Muscle layer of colon (tissue), 2 donors: ENCODE results near the gene PHYHD1.
A peak's percentile ranks its signal among the peaks of the same experiment; 100 is the strongest.

Experiments
- H3K27ac ChIP-seq: one replicate; pipeline ENCODE4 v1.7.0; 2013; ENCODE audit warnings: low read depth, mild to moderate bottlenecking, low read length, moderate library complexity
- H3K27me3 ChIP-seq, 2 donors: one replicate each; pipeline ENCODE4 v1.7.0; 2013; ENCODE audit warnings: low read length in 2 of 2, mild to moderate bottlenecking in 2 of 2; ENCODE audit not compliant: insufficient read depth in 2 of 2, control insufficient read depth in 1 of 2
- H3K36me3 ChIP-seq: one replicate; pipeline ENCODE4 v1.7.0; 2013; ENCODE audit warnings: mild to moderate bottlenecking, low read length; ENCODE audit not compliant: insufficient read depth
- H3K4me1 ChIP-seq: one replicate; pipeline ENCODE4 v1.7.0; 2013; ENCODE audit warnings: mild to moderate bottlenecking, low read length; ENCODE audit not compliant: insufficient read depth
- H3K4me3 ChIP-seq, 2 donors: one replicate each; pipeline ENCODE4 v1.7.0; 2013; ENCODE audit warnings: low read length in 2 of 2, low read depth in 1 of 2, mild to moderate bottlenecking in 1 of 2, moderate library complexity in 1 of 2
- H3K9ac ChIP-seq: one replicate; pipeline ENCODE4 v1.7.0; 2013; ENCODE audit warnings: low read length
- H3K9me3 ChIP-seq: one replicate; pipeline ENCODE4 v1.7.0; 2013; ENCODE audit warnings: mild to moderate bottlenecking, low read length
- donor health status: abdominal sarcoma.
- donor health status: Adenocarcinoma of cecum.

Gene PHYHD1

GRCh38 chr9:128920381-128921058 lies at the start of gene PHYHD1:
Gene PHYHD1 (plus strand): TSS chr9:128920982. CDS start chr9:128922324, 1,342 bp downstream.
- no peaks in the 10 kb centered on the region for H3K27me3 ChIP-seq
- peak within 1 kb of the TSS; percentile 77 for H3K27ac ChIP-seq
- peaks cover 18% of the 10 kb centered on the region for H3K36me3 ChIP-seq
- H3K4me3 ChIP-seq, result peak within 1 kb of the TSS; percentile 47 to 68
- H3K4me1 ChIP-seq, result peaks cover 43% of the 10 kb centered on the region
- H3K9ac ChIP-seq, result peak within 1 kb of the TSS; percentile 57
- no peaks in the 10 kb centered on the region for H3K9me3 ChIP-seq

GRCh38 chr9:128877852-128878251 lies 42.9 kb upstream of the PHYHD1 start:
- no peak overlapping the region for H3K27ac ChIP-seq
- H3K4me3 ChIP-seq, result no peak overlapping the region
- H3K27me3 ChIP-seq, result no peaks in the 10 kb centered on the region
- H3K9me3 ChIP-seq, result no peaks in the 10 kb centered on the region
- no peak overlapping the region for H3K9ac ChIP-seq
- H3K4me1 ChIP-seq, result no peaks in the 10 kb centered on the region
- no peaks in the 10 kb centered on the region for H3K36me3 ChIP-seq

- H3K4me1 ChIP-seq, result peaks cover 33% of the 10 kb centered on the region
- peak within 1 kb of the TSS; percentile 100 for H3K9ac ChIP-seq
- H3K27ac ChIP-seq, result peak within 1 kb of the TSS; percentile 89
- H3K36me3 ChIP-seq, result peaks cover 12% of the 10 kb centered on the region
- peak within 1 kb of the TSS; percentile 82 to 99 for H3K4me3 ChIP-seq
- no peaks in the 10 kb centered on the region for H3K9me3 ChIP-seq
- H3K27me3 ChIP-seq, result no peaks in the 10 kb centered on the region
Observed at GRCh38 chr9:128881884-128882676, 38.7 kb upstream of the PHYHD1 start, which contains the start of the genes KYAT1 and LRRC8A. Gene KYAT1 (minus strand): TSS chr9:128881950. CDS start chr9:128845405, 36,545 bp downstream. Gene LRRC8A (plus strand): TSS chr9:128882133. CDS start chr9:128907165, 25,032 bp downstream.

- H3K27ac ChIP-seq, result peak overlapping the region; percentile 89
- H3K4me1 ChIP-seq, result peaks cover 35% of the 10 kb centered on the region
- H3K9me3 ChIP-seq, result no peaks in the 10 kb centered on the region
- no peaks in the 10 kb centered on the region for H3K27me3 ChIP-seq
- peaks cover 12% of the 10 kb centered on the region for H3K36me3 ChIP-seq
- H3K9ac ChIP-seq, result peak overlapping the region; percentile 100
- H3K4me3 ChIP-seq, result peak overlapping the region; percentile 82 to 99
Observed at GRCh38 chr9:128882677-128883603, 37.8 kb upstream of the PHYHD1 start.

GRCh38 chr9:128884164-128884563 lies 36.6 kb upstream of the PHYHD1 start:
- H3K27me3 ChIP-seq, result no peaks in the 10 kb centered on the region
- no peak overlapping the region for H3K9ac ChIP-seq
- H3K4me1 ChIP-seq, result peaks cover 43% of the 10 kb centered on the region
- H3K36me3 ChIP-seq, result peaks cover 15% of the 10 kb centered on the region
- peak overlapping the region; percentile 89 for H3K27ac ChIP-seq
- peak overlapping the region in 1 of 2 donors; percentile 99 for H3K4me3 ChIP-seq
- H3K9me3 ChIP-seq, result no peaks in the 10 kb centered on the region

GRCh38 chr9:128885376-128885775 lies 35.4 kb upstream of the PHYHD1 start:
- Histone ChIP-seq H3K36me3 (peaks cover 17% of the 10 kb centered on the region), H3K9me3 (no peaks in the 10 kb centered on the region), H3K9ac (no peak overlapping the region), H3K4me1 (peaks cover 43% of the 10 kb centered on the region), H3K4me3 (no peak overlapping the region), H3K27me3 (no peaks in the 10 kb centered on the region), H3K27ac (peak overlapping the region; percentile 30)

- Histone ChIP-seq H3K4me3 (no peak overlapping the region), H3K27me3 (no peaks in the 10 kb centered on the region), H3K9ac (no peak overlapping the region), H3K4me1 (peaks cover 43% of the 10 kb centered on the region), H3K9me3 (no peaks in the 10 kb centered on the region), H3K27ac (peak overlapping the region; percentile 9), H3K36me3 (peaks cover 17% of the 10 kb centered on the region)
Observed at GRCh38 chr9:128885798-128886197, 35.0 kb upstream of the PHYHD1 start.

GRCh38 chr9:128886211-128886891 lies 34.4 kb upstream of the PHYHD1 start:
- Histone ChIP-seq H3K9ac (no peak overlapping the region), H3K27me3 (no peaks in the 10 kb centered on the region), H3K9me3 (no peaks in the 10 kb centered on the region), H3K36me3 (peaks cover 17% of the 10 kb centered on the region), H3K27ac (no peak overlapping the region), H3K4me3 (no peak overlapping the region), H3K4me1 (peaks cover 45% of the 10 kb centered on the region)

GRCh38 chr9:128887049-128887448 lies 33.7 kb upstream of the PHYHD1 start:
- H3K9me3 ChIP-seq, result no peaks in the 10 kb centered on the region
- no peak overlapping the region for H3K4me3 ChIP-seq
- H3K36me3 ChIP-seq, result peaks cover 17% of the 10 kb centered on the region
- no peaks in the 10 kb centered on the region for H3K27me3 ChIP-seq
- peaks cover 52% of the 10 kb centered on the region for H3K4me1 ChIP-seq
- H3K9ac ChIP-seq, result no peak overlapping the region
- no peak overlapping the region for H3K27ac ChIP-seq

GRCh38 chr9:128887914-128888350 lies 32.9 kb upstream of the PHYHD1 start:
- Histone ChIP-seq H3K36me3 (peaks cover 17% of the 10 kb centered on the region), H3K9ac (no peak overlapping the region), H3K4me1 (peaks cover 61% of the 10 kb centered on the region), H3K9me3 (no peaks in the 10 kb centered on the region), H3K4me3 (no peak overlapping the region), H3K27ac (peak overlapping the region; percentile 42), H3K27me3 (no peaks in the 10 kb centered on the region)
